Spleen (tissue), 11 donors: Measurements from ENCODE around the gene SCGB1D2. TPM values are rescaled to one million over a fixed set of nuclear protein-coding genes. Genes with fewer than 3 reads are reported as not detected.

ENCODE experiments used
- DNase-seq: peaks from one replicate; pipeline ENCODE4 v3.0.0-alpha.2; 2020
- H3K27ac ChIP-seq, 8 donors: fragments of 200-600 bp; sonication (generic) in 7 of 8; 1 replicate in 4 of 8; 2 replicates in 4 of 8; pipeline versions ENCODE4 v1.5.0 to v1.8.0; 2016 to 2021; ENCODE audit warnings: inconsistent platforms in 4 of 8, mild to moderate bottlenecking in 4 of 8, moderate library complexity in 1 of 8
- H3K27me3 ChIP-seq, 7 donors: fragments of 200-600 bp; sonication (generic) in 6 of 7; replicated peaks in 1 of 7; 1 replicate in 4 of 7; 2 replicates in 3 of 7; pipeline versions ENCODE4 v1.5.0 to v1.8.0; 2016 to 2021; ENCODE audit warnings: inconsistent platforms in 3 of 7, mild to moderate bottlenecking in 1 of 7
- H3K36me3 ChIP-seq, 6 donors: fragments of 200-600 bp; sonication (generic) in 5 of 6; 1 replicate in 4 of 6; 2 replicates in 2 of 6; pipeline versions ENCODE4 v1.5.0 to v1.8.0; 2016 to 2021; ENCODE audit warnings: inconsistent platforms in 2 of 6
- H3K4me1 ChIP-seq, 6 donors: fragments of 200-600 bp; sonication (generic) in 5 of 6; 1 replicate in 3 of 6; 2 replicates in 3 of 6; pipeline versions ENCODE4 v1.5.0 to v1.8.0; 2016 to 2021; ENCODE audit warnings: inconsistent platforms in 3 of 6
- H3K4me3 ChIP-seq, 8 donors: fragments of 200-600 bp; sonication (generic) in 7 of 8; 1 replicate in 4 of 8; 2 replicates in 4 of 8; pipeline versions ENCODE4 v1.5.0 to v1.8.0; 2016 to 2021; ENCODE audit warnings: inconsistent platforms in 4 of 8, mild to moderate bottlenecking in 4 of 8, moderate library complexity in 2 of 8
- H3K9me3 ChIP-seq, 8 donors: fragments of 200-600 bp; sonication (generic) in 7 of 8; 1 replicate in 4 of 8; 2 replicates in 4 of 8; pipeline versions ENCODE4 v1.5.0 to v1.8.0; 2016 to 2021; ENCODE audit warnings: inconsistent platforms in 4 of 8
- CTCF ChIP-seq, 11 experiments: fragments of 200-600 bp in 7 of 11; fragments of 450-650 bp in 4 of 11; sonication (generic) in 4 of 11; IDR thresholded peaks in 8 of 11; conservative IDR thresholded peaks in 3 of 11; 1 replicate in 7 of 11; 2 replicates in 4 of 11; pipeline versions ENCODE4 v1.4.0 to v1.8.0; 2016 to 2021; ENCODE audit warnings: antibody characterized with exemption in 11 of 11, inconsistent platforms in 4 of 11, mild to moderate bottlenecking in 1 of 11
- POLR2A ChIP-seq, 3 donors: fragments of 450-650 bp; IDR thresholded peaks; one replicate each; pipeline ENCODE4 v1.5.1; 2017; ENCODE audit warnings: antibody characterized with exemption in 3 of 3, mild to moderate bottlenecking in 1 of 3
- POLR2AphosphoS5 ChIP-seq, 3 donors: sonication (generic); formaldehyde crosslinking; IDR thresholded peaks; one replicate each; pipeline ENCODE4 v1.5.1; 2017; ENCODE audit warnings: antibody characterized with exemption in 3 of 3
- WGBS, 5 donors: extraction: QIAGEN DNeasy Blood & Tissue Kit in 3 of 5; methylation state at CpG; one replicate each; pipeline versions ENCODE4 v1.1.5 to v1.1.7; 2013 to 2018; 5-methylcytosine and 5-hydroxymethylcytosine counted together
- intact Hi-C: fragments of 100-400 bp; cut with DNase I; formaldehyde crosslinking; loops from one replicate; pipeline ENCODE4 v1.15.0; 2023; ENCODE audit warnings: low total_unique reads
- polyA plus RNA-seq, 3 donors: library from polyadenylated mRNA; stranded (reverse); fragments of 200-250 nt; gene quantifications; one replicate each; pipeline ENCODE4 v1.2.1, GENCODE V29; 2013
- total RNA-seq, 7 donors: library from RNA; depleted of rRNA in 3 of 7; stranded (reverse); fragments of >200 nt in 3 of 7; fragmentation: NEBNext Ultra II Directional in 4 of 7; extraction: Animal tissue kit (Norgen Biotek cat#: 25700) in 4 of 7; gene quantifications; one replicate each; pipeline versions ENCODE4 v1.1.0 to v1.2.1, GENCODE V29; 2016 to 2021
- donor health status: healthy with polysubstance abuse.
- donor health status: DM: no; HTN: no; CAD: no; lungs with moderate emphysema.
- donor health status: DM: no; HTN: no; CAD: no.
- donor health status: Bipolar disorder and iron deficiency.
- donor health status: healthy.
- donor health status: DM: no; HTN: no; CAD: no.
- donor health status: DM: yes; HTN: yes; CAD: no.

Gene SCGB1D2
- total and polyA plus RNA-seq, 10 donors, result not detected

GRCh38 chr11:62267050-62267449 is 25.0 kb downstream of the SCGB1D2 start:
- Histone ChIP-seq H3K9me3 (no peaks in the 10 kb centered on the region), H3K4me3 (no peak overlapping the region), H3K36me3 (no peaks in the 10 kb centered on the region), H3K27me3 (peaks cover 0 to 8% (median 0%) of the 10 kb centered on the region in 7 donors), H3K4me1 (no peaks in the 10 kb centered on the region), H3K27ac (no peak overlapping the region)
- WGBS, 5 donors, result 73 to 100% (median 91%) methylated on average over 1 of the region's 1 CpG
- intact Hi-C loops, result no loop called here
- no peak for TF ChIP-seq CTCF (IDR thresholded peaks at IDR 0.05 in 8 of 11, conservative IDR thresholded peaks at IDR 0.05 in 3 of 11)
- TF ChIP-seq POLR2AphosphoS5 (IDR thresholded peaks at IDR 0.05), result no peak
- no peak for TF ChIP-seq POLR2A (IDR thresholded peaks at IDR 0.05)
- DNase-seq, result no peak

DNA sequence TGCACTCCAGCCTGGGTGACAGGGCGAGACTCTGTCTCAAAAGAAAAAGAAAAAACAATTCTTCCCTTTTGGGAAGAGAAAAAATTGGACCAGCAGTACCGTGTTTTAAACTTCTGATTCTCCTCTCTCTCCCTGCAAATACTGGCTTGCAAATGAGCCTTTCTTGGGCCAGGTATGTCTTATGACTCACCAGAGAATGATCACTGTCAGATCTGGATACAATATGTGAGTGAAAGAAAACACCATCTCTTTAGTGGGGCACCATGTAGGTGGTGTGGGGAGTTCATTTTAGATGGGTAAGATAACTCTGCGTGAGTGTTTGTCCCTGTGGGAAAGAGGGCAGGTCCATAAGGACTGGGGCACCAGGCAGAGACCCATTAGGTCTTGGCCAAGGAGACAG is 25.5 kb downstream of the SCGB1D2 start:
- H3K9me3 ChIP-seq, result no peaks in the 10 kb centered on the region
- no peak overlapping the region for H3K4me3 ChIP-seq
- no peak overlapping the region for H3K27ac ChIP-seq
- no peak for DNase-seq
- TF ChIP-seq POLR2AphosphoS5 (IDR thresholded peaks at IDR 0.05), result no peak
- 74 to 86% (median 77%) methylated on average over 3 of the region's 3 CpGs for WGBS, 5 donors
- intact Hi-C loops, result no loop called here
- H3K36me3 ChIP-seq, result no peaks in the 10 kb centered on the region
- peaks cover 0 to 8% (median 0%) of the 10 kb centered on the region in 7 donors for H3K27me3 ChIP-seq
- H3K4me1 ChIP-seq, result no peaks in the 10 kb centered on the region

DNA sequence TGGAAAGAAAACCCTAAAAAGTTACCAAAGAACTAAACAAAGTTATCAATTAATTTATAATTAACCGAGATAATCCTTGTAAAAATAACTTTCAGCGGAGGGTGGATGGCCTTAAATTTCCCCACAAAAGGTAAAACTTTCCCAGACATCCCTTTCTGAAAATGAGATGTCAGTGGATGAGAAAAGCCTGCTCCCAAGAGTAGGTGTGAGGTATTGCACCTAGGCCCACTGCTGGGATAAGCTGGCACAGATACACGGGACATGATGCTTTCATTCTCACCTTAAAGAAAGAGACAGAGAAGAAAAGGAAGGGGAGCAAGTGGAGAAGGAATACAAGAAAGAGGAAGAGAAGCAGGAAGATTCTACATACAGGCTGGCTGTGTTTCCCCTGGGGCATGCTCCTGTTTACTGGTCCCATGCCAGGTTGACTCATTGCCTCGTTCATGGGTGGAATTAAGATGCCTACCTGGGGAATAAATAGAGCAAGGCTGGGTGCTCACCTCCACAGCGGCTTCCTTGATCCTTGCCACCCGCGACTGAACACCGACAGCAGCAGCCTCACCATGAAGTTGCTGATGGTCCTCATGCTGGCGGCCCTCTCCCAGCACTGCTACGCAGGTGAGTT is 27.7 kb downstream of the SCGB1D2 start, which contains the start of gene SCGB2A2:
SCGB2A2 (plus strand) TSS at position 505 of the 625 bp plus-strand sequence; CDS start at position 564, 59 bp downstream.
- Histone ChIP-seq H3K4me1 (no peaks in the 10 kb centered on the region), H3K27me3 (peaks cover 0 to 8% (median 0%) of the 10 kb centered on the region in 7 donors), H3K9me3 (no peaks in the 10 kb centered on the region), H3K4me3 (no peak within 1 kb of the TSS), H3K27ac (no peak within 1 kb of the TSS), H3K36me3 (no peaks in the 10 kb centered on the region)
- intact Hi-C loops, result no loop called here
- 73 to 80% (median 77%) methylated on average over 10 of the region's 10 CpGs for WGBS, 5 donors
- no peak for TF ChIP-seq POLR2AphosphoS5 (IDR thresholded peaks at IDR 0.05)
- no peak for TF ChIP-seq POLR2A (IDR thresholded peaks at IDR 0.05)
- TF ChIP-seq CTCF (IDR thresholded peaks at IDR 0.05 in 8 of 11, conservative IDR thresholded peaks at IDR 0.05 in 3 of 11), result no peak
- no peak for DNase-seq

GRCh38 chr11:62273284-62273683 is 31.2 kb downstream of the SCGB1D2 start:
- H3K9me3 ChIP-seq, result no peaks in the 10 kb centered on the region

DNA sequence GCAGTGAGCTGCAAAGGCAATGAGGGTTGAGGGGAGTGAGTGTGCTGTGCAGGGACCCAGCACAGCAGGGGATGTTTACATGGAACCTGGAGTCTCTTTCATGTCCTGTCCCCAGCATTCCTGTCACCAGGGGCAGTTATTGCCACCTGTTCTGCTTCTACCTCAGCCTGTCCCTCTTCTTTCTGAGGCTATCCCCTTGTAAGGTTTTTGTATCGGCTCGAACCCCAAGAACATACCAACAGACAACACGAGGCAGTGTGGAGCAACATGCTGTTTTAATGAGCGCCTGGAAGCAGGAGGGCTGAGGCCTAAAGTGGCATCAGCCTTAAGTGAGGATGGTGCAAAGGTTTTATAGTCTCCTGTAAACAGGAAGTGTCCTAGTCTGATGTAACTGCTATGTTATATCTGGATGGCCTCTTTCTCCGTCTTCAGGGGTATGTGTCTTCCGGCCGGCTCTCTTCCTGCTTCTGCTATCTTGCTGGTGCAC is 31.8 kb downstream of the SCGB1D2 start:
- WGBS, 5 donors, result 70 to 77% (median 76%) methylated on average over 7 of the region's 7 CpGs
- no peak for DNase-seq
- TF ChIP-seq POLR2AphosphoS5 (IDR thresholded peaks at IDR 0.05) (no peak), CTCF (IDR thresholded peaks at IDR 0.05 in 8 of 11, conservative IDR thresholded peaks at IDR 0.05 in 3 of 11) (no peak), POLR2A (IDR thresholded peaks at IDR 0.05) (no peak)
- Histone ChIP-seq H3K4me1 (no peaks in the 10 kb centered on the region), H3K27ac (no peak overlapping the region), H3K36me3 (no peaks in the 10 kb centered on the region), H3K27me3 (peaks cover 0 to 8% (median 0%) of the 10 kb centered on the region in 7 donors), H3K4me3 (no peak overlapping the region), H3K9me3 (no peaks in the 10 kb centered on the region)
- intact Hi-C loops, result no loop called here

More at GRCh38 chr11:62273284-62273683, 31.2 kb downstream of the SCGB1D2 start:
- Histone ChIP-seq H3K4me1 (no peaks in the 10 kb centered on the region), H3K4me3 (no peak overlapping the region), H3K36me3 (no peaks in the 10 kb centered on the region), H3K27me3 (peaks cover 0 to 8% (median 0%) of the 10 kb centered on the region in 7 donors), H3K27ac (no peak overlapping the region)
- WGBS, 5 donors, result 65 to 80% (median 68%) methylated on average over 5 of the region's 5 CpGs
- no peak for DNase-seq
- no peak for TF ChIP-seq POLR2A (IDR thresholded peaks at IDR 0.05)
- intact Hi-C loops, result no loop called here
